Esophagus squamous epithelium (tissue), 4 donors: ENCODE data around the gene CFAP74.

Experiments
- CTCF ChIP-seq, 6 experiments: fragments of 450-650 bp in 4 of 6; fragments of 200-600 bp in 2 of 6; sonication (generic) in 2 of 6; IDR thresholded peaks; one replicate each; pipeline ENCODE4 v1.5.1; 2016 to 2019; ENCODE audit warnings: antibody characterized with exemption in 6 of 6, mild to moderate bottlenecking in 4 of 6, moderate library complexity in 4 of 6
- POLR2A ChIP-seq, 4 donors: fragments of 450-650 bp; IDR thresholded peaks; one replicate each; pipeline ENCODE4 v1.6.1; 2017; ENCODE audit warnings: antibody characterized with exemption in 4 of 4, mild to moderate bottlenecking in 4 of 4, moderate library complexity in 3 of 4

GRCh38 chr1:2037314-2037979 is 33.9 kb upstream of the CFAP74 start:
- TF ChIP-seq CTCF (IDR thresholded peaks at IDR 0.05) (no peak), POLR2A (IDR thresholded peaks at IDR 0.05) (no peak)
